OCI-LY3 (cell line): Measurements from ENCODE around the gene SEMA6A.

ENCODE experiments used
- H2AFZ ChIP-seq: fragments of 200-600, 300-600 bp; shearing (Covaris generic); 2 replicates; pipeline ENCODE4 v1.6.0; 2014; ENCODE audit warnings: antibody characterized with exemption, low read depth, low read length
- H3K27ac ChIP-seq: fragments of 200-600, 300-600 bp; sonication (generic); 2 replicates; pipeline ENCODE4 v1.5.1; 2014; ENCODE audit warnings: mild to moderate bottlenecking, low read length, moderate library complexity, mixed read lengths
- H3K27me3 ChIP-seq: fragments of 200-600, 300-600 bp; sonication (generic); 2 replicates; pipeline ENCODE4 v1.6.1; 2014; ENCODE audit warnings: low read depth, low read length, mixed read lengths
- H3K36me3 ChIP-seq: fragments of 200-600, 300-600 bp; sonication (generic); replicated peaks from 2 replicates; pipeline ENCODE3; 2014; ENCODE audit warnings: low read depth, low read length, mixed read lengths
- H3K4me1 ChIP-seq: fragments of 300-600, 200-600 bp; sonication (generic); 2 replicates; pipeline ENCODE4 v1.6.1; 2014; ENCODE audit warnings: low read length, mixed read lengths
- H3K4me2 ChIP-seq: fragments of 200-600, 300-600 bp; sonication (generic); 2 replicates; pipeline ENCODE4 v1.6.1; 2014; ENCODE audit warnings: low read length, mixed read lengths
- H3K4me3 ChIP-seq: fragments of 300-600, 200-600 bp; sonication (generic); 2 replicates; pipeline ENCODE4 v1.5.1; 2014; ENCODE audit warnings: antibody characterized with exemption, mild to moderate bottlenecking, low read length, moderate library complexity
- H3K79me2 ChIP-seq: fragments of 300-600, 200-600 bp; shearing (Covaris generic); 2 replicates; pipeline ENCODE4 v1.6.1; 2014; ENCODE audit warnings: mild to moderate bottlenecking, low read length, mixed read lengths
- H3K9ac ChIP-seq: fragments of 300-600, 200-600 bp; shearing (Covaris generic); 2 replicates; pipeline ENCODE4 v1.6.0; 2014; ENCODE audit warnings: mild to moderate bottlenecking, low read length, moderate library complexity
- H3K9me3 ChIP-seq: fragments of 200-600, 300-600 bp; shearing (Covaris generic); 2 replicates; pipeline ENCODE4 v1.6.1; 2014; ENCODE audit warnings: low read length, mixed read lengths; ENCODE audit not compliant: insufficient read depth
- H4K20me1 ChIP-seq: fragments of 200-600, 300-600 bp; sonication (generic); 2 replicates; pipeline ENCODE4 v1.6.1; 2016; ENCODE audit warnings: low read length, mixed read lengths; ENCODE audit not compliant: insufficient read depth
- EZH2phosphoT487 ChIP-seq: fragments of 200-600 bp; shearing (Covaris generic); IDR thresholded peaks from 2 replicates; pipeline ENCODE4 v1.6.1; 2018; ENCODE audit warnings: antibody characterized with exemption, mixed run types, low read depth
- TF ChIP-seq, protein P1 (sequence below): fragments of 200-600, 300-600 bp; sonication (generic); IDR thresholded peaks from 2 replicates; pipeline ENCODE4 v1.5.1; 2014; ENCODE audit warnings: antibody characterized with exemption, low read length, low read depth

The SEMA6A gene

DNA sequence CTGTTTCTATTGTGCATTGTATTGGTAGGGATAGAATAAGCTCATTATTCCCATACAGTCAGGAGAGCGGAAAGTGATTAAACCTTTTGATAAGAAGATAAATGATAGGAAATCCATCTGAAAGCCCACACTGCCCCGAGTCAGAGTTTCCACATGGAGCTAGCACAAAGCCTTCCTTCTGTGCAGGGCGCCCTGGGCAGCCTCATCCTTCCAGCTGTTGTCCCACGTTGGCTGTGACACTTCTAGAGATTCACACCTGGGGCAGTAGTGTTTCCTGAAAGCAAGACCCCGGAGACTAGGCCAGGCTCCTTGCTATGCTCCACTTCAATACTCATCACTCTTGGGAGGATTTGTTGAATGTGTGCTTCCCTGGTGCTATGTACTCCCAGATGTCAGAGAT, 172.4 kb downstream of the SEMA6A start:
- Histone ChIP-seq H4K20me1 (no peaks in the 10 kb centered on the region), H3K27me3 (no peaks in the 10 kb centered on the region), H3K79me2 (no peaks in the 10 kb centered on the region), H2AFZ (no peak overlapping the region), H3K4me3 (no peak overlapping the region), H3K36me3 (no peaks in the 10 kb centered on the region), H3K4me2 (no peak overlapping the region), H3K9me3 (no peaks in the 10 kb centered on the region), H3K4me1 (peaks cover 8% of the 10 kb centered on the region; the same call in 1 of the 2 replicates), H3K9ac (no peak overlapping the region), H3K27ac (no peak overlapping the region)
- no peak for TF ChIP-seq EZH2phosphoT487
- TF ChIP-seq, protein P1, sequence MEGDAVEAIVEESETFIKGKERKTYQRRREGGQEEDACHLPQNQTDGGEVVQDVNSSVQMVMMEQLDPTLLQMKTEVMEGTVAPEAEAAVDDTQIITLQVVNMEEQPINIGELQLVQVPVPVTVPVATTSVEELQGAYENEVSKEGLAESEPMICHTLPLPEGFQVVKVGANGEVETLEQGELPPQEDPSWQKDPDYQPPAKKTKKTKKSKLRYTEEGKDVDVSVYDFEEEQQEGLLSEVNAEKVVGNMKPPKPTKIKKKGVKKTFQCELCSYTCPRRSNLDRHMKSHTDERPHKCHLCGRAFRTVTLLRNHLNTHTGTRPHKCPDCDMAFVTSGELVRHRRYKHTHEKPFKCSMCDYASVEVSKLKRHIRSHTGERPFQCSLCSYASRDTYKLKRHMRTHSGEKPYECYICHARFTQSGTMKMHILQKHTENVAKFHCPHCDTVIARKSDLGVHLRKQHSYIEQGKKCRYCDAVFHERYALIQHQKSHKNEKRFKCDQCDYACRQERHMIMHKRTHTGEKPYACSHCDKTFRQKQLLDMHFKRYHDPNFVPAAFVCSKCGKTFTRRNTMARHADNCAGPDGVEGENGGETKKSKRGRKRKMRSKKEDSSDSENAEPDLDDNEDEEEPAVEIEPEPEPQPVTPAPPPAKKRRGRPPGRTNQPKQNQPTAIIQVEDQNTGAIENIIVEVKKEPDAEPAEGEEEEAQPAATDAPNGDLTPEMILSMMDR, result no peak

DNA sequence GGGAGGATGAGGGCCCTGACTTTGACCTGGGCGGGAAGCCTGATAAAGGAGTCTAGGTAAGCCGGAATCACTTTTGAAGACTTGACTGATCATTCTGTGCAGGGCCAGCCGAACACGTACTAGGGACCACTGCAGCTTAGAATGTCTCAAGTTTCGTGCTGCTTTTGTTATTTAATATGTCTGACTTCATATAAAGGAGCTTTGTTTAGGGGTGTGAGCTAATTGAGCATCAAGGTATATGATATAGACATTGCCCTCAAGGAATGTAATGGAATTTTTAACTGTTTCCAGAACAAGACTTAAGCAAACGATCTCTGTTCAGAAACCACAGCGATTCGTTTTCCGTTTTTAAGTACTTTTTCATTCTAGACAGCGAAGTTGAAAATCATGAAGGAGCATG, 173.0 kb downstream of the SEMA6A start:
- Histone ChIP-seq H3K4me2 (no peak overlapping the region), H3K79me2 (no peaks in the 10 kb centered on the region), H4K20me1 (no peaks in the 10 kb centered on the region), H3K4me3 (no peak overlapping the region), H3K27ac (no peak overlapping the region), H3K9me3 (no peaks in the 10 kb centered on the region), H3K4me1 (peaks cover 8% of the 10 kb centered on the region; the same call in 1 of the 2 replicates), H3K27me3 (no peaks in the 10 kb centered on the region), H3K36me3 (no peaks in the 10 kb centered on the region), H2AFZ (no peak overlapping the region), H3K9ac (no peak overlapping the region)
- TF ChIP-seq EZH2phosphoT487, result no peak
- TF ChIP-seq, protein P1, result no peak

DNA sequence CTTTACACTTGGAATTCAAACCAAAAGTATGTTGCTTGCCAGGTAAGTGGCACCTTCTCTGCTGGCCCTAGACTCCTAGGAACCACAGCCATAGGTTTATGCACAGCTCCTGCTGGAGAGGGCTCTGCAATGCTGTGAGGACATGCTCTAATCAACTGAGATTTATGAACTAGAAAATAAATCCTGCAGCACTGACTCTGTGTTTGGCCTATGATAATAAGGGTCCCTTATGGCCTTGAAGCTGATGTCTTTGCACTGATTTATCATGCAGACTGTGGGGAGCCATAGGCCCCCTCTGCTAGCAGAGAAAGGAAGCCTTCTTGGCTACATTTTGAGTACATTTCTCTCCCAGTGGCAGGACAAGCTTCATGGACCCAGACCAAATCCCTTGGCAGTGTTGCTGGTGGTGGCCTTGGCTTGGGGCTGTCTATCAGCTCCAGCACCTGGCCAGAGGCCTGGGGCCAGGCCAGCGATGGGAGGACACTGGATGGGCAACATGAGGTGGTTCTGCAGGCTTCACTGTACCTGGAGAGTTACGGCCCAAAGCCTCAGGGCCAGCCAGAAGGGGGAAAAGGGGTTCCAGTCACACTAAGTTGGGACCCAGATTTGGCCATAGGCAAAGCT, 178.0 kb downstream of the SEMA6A start:
- Histone ChIP-seq H3K9ac (no peak overlapping the region), H3K9me3 (no peaks in the 10 kb centered on the region), H3K27me3 (no peaks in the 10 kb centered on the region), H3K27ac (no peak overlapping the region), H3K4me2 (no peak overlapping the region), H3K4me3 (no peak overlapping the region), H3K36me3 (no peaks in the 10 kb centered on the region), H4K20me1 (no peaks in the 10 kb centered on the region), H2AFZ (no peak overlapping the region), H3K4me1 (no peaks in the 10 kb centered on the region), H3K79me2 (no peaks in the 10 kb centered on the region)
- TF ChIP-seq EZH2phosphoT487, result no peak

DNA sequence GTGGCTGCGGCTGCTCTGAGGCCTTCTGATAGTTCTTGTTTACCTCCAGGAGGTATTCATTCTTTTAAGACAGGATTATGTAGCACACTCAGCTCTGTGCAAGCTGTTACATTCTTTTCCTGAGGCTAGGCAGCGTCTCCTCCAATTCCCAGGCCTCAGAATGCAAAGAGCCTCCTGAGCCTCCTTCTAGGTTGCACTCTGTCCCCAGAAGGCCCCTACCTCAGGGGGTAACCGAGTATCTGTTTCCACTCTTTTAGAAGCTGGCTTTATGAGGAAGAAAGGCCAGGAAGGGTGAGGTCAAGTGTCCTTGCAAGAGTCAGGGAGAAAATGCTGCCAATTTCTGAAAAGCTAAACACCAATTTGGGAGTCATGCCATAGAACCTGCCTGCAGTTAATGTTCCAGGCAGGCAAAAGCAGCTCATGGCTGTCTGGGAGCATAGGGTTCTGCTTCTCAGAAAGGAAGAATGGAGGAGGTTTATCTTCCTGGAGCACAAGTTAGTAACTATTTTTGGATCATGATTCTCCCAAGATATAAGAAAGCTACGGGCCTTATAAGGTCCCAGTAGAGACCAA, 178.9 kb downstream of the SEMA6A start:
- Histone ChIP-seq H2AFZ (no peak overlapping the region), H3K4me2 (no peak overlapping the region), H3K27ac (no peak overlapping the region), H4K20me1 (no peaks in the 10 kb centered on the region), H3K27me3 (no peaks in the 10 kb centered on the region), H3K4me3 (no peak overlapping the region), H3K36me3 (no peaks in the 10 kb centered on the region), H3K79me2 (no peaks in the 10 kb centered on the region), H3K9me3 (no peaks in the 10 kb centered on the region), H3K9ac (no peak overlapping the region), H3K4me1 (no peaks in the 10 kb centered on the region)
- no peak for TF ChIP-seq EZH2phosphoT487
- TF ChIP-seq, protein P1, result no peak
